SU-DHL-6 (cell line): ENCODE results near the gene ATG16L1.

Experiments used
- CTCF ChIP-seq: fragments of 200-600 bp; sonication (generic); IDR thresholded peaks from one replicate; pipeline ENCODE4 v1.5.1; 2017; ENCODE audit warnings: antibody characterized with exemption, mild to moderate bottlenecking, low read length, moderate library complexity; ENCODE audit not compliant: insufficient read depth, poor library complexity, severe bottlenecking
- EZH2phosphoT487 ChIP-seq: fragments of 200-600 bp; sonication (generic), shearing (Covaris generic); conservative IDR thresholded peaks from 2 replicates; pipeline ENCODE4 v1.6.1; 2018; ENCODE audit warnings: mild to moderate bottlenecking, antibody characterized with exemption, low read length, moderate library complexity, mixed read lengths

- TF ChIP-seq CTCF (no peak), EZH2phosphoT487 (no peak)
Measured at GRCh38 chr2:233331536-233331935, 80.1 kb downstream of the ATG16L1 start.
